Calu3 (cell line): Measurements from ENCODE around the gene H2AZ1. TPM values are rescaled to one million over a fixed set of nuclear protein-coding genes. Genes with fewer than 3 reads are reported as not detected.

ENCODE experiments used
- BruUV-seq: library from RNA; stranded (reverse); fragments of 400-500 nt; replicated peaks from 2 replicates; lab custom pipeline; 2021; lab: Mats Ljungman, UMichigan
- CTCF ChIA-PET: fragments of 300-600 bp; sonication (Branson Sonifier 250); formaldehyde crosslinking; loops from one replicate; lab custom pipeline; 2022; ENCODE audit warnings: antibody characterized with exemption; lab: Charles Lee
- DNase-seq: peaks from one replicate; pipeline ENCODE4 v3.0.0; 2022
- H3K27ac Mint-ChIP-seq: one replicate; pipeline ENCODE4 v1.8.0; 2022; ENCODE audit warnings: mixed read lengths; ENCODE audit not compliant: unreplicated experiment
- H3K27me3 Mint-ChIP-seq: one replicate; pipeline ENCODE4 v1.8.0; 2022; ENCODE audit warnings: mixed read lengths; ENCODE audit not compliant: unreplicated experiment
- H3K36me3 Mint-ChIP-seq: one replicate; pipeline ENCODE4 v1.8.0; 2022; ENCODE audit warnings: mild to moderate bottlenecking, moderate library complexity, mixed read lengths; ENCODE audit not compliant: insufficient read depth, unreplicated experiment
- H3K4me1 Mint-ChIP-seq: one replicate; pipeline ENCODE4 v1.8.0; 2022; ENCODE audit warnings: mild to moderate bottlenecking, low read depth, mixed read lengths; ENCODE audit not compliant: unreplicated experiment
- H3K4me3 Mint-ChIP-seq: one replicate; pipeline ENCODE4 v1.8.0; 2022; ENCODE audit warnings: mild to moderate bottlenecking, low read depth, moderate library complexity, mixed read lengths; ENCODE audit not compliant: unreplicated experiment
- H3K9me3 Mint-ChIP-seq: one replicate; pipeline ENCODE4 v1.8.0; 2022; ENCODE audit warnings: low read depth, mixed read lengths; ENCODE audit not compliant: unreplicated experiment
- CTCF ChIP-seq: fragments of 200-600 bp; IDR thresholded peaks from one replicate; pipeline ENCODE4 v1.8.0; 2022; ENCODE audit warnings: antibody characterized with exemption; ENCODE audit not compliant: unreplicated experiment
- intact Hi-C: fragments of 100-400 bp; cut with micrococcal nuclease; formaldehyde crosslinking; loops from one replicate; pipeline ENCODE4 v1.10.0; 2022; ENCODE audit not compliant: unreplicated experiment
- total RNA-seq: library from RNA; stranded (reverse); gene quantifications from 2 replicates; pipeline ENCODE4 v1.2.3, GENCODE V29; 2022

The H2AZ1 gene
- total RNA-seq, 1 experiment from 2014 or later, result 380 TPM

GRCh38 chr4:99927566-99927965, 22.5 kb downstream of the H2AZ1 start:
- Mint-ChIP-seq H3K36me3 (peaks cover 5% of the 10 kb centered on the region), H3K27ac (no peak overlapping the region), H3K27me3 (no peaks in the 10 kb centered on the region), H3K4me1 (no peaks in the 10 kb centered on the region), H3K9me3 (no peaks in the 10 kb centered on the region), H3K4me3 (no peak overlapping the region)
- no peak for DNase-seq
- no TSS peak for BruUV-seq
- intact Hi-C loops, result no loop called here
- CTCF ChIA-PET, result no interaction called here
- no peak for TF ChIP-seq CTCF

- DNase-seq, result no peak
- H3K27ac Mint-ChIP-seq, result no peak overlapping the region
- H3K9me3 Mint-ChIP-seq, result no peaks in the 10 kb centered on the region
- no peaks in the 10 kb centered on the region for H3K4me1 Mint-ChIP-seq
- CTCF ChIA-PET, result no interaction called here
- H3K36me3 Mint-ChIP-seq, result no peaks in the 10 kb centered on the region
- no peaks in the 10 kb centered on the region for H3K27me3 Mint-ChIP-seq
- no peak overlapping the region for H3K4me3 Mint-ChIP-seq
- no TSS peak for BruUV-seq
- no peak for TF ChIP-seq CTCF
- intact Hi-C loops, result no loop called here
Observed at GRCh38 chr4:99921174-99921573, 28.9 kb downstream of the H2AZ1 start.

GRCh38 chr4:99918656-99919055, 31.4 kb downstream of the H2AZ1 start:
- no peaks in the 10 kb centered on the region for H3K9me3 Mint-ChIP-seq
- no peak for DNase-seq
- BruUV-seq, result no TSS peak
- CTCF ChIA-PET, result no interaction called here
- no peak for TF ChIP-seq CTCF
- H3K4me3 Mint-ChIP-seq, result no peak overlapping the region
- H3K27me3 Mint-ChIP-seq, result no peaks in the 10 kb centered on the region
- peaks cover 5% of the 10 kb centered on the region for H3K36me3 Mint-ChIP-seq
- no peaks in the 10 kb centered on the region for H3K4me1 Mint-ChIP-seq
- no peak overlapping the region for H3K27ac Mint-ChIP-seq
- intact Hi-C loops, result no loop called here

GRCh38 chr4:99917575-99917974, 32.5 kb downstream of the H2AZ1 start:
- intact Hi-C loops, result no loop called here
- no peak for DNase-seq
- Mint-ChIP-seq H3K27me3 (no peaks in the 10 kb centered on the region), H3K27ac (no peak overlapping the region), H3K4me3 (no peak overlapping the region), H3K36me3 (peaks cover 5% of the 10 kb centered on the region), H3K4me1 (no peaks in the 10 kb centered on the region), H3K9me3 (no peaks in the 10 kb centered on the region)
- BruUV-seq, result no TSS peak
- no peak for TF ChIP-seq CTCF
- CTCF ChIA-PET, result no interaction called here

GRCh38 chr4:99915449-99915848, 34.6 kb downstream of the H2AZ1 start:
- CTCF ChIA-PET, result no interaction called here
- no peaks in the 10 kb centered on the region for H3K27me3 Mint-ChIP-seq
- no peak for DNase-seq
- TF ChIP-seq CTCF, result no peak
- no peaks in the 10 kb centered on the region for H3K4me1 Mint-ChIP-seq
- no peak overlapping the region for H3K27ac Mint-ChIP-seq
- intact Hi-C loops, result no loop called here
- BruUV-seq, result no TSS peak
- H3K9me3 Mint-ChIP-seq, result no peaks in the 10 kb centered on the region
- H3K4me3 Mint-ChIP-seq, result no peak overlapping the region
- H3K36me3 Mint-ChIP-seq, result peaks cover 5% of the 10 kb centered on the region
